ENCODE measurements around the gene ENOX1.

GRCh38 chr13:43761616-43762315, 25.0 kb downstream of the ENOX1 start:
- TF ChIP-seq HNRNPL (IDR thresholded peaks at IDR 0.05; ENCODE audit: low read depth, low read length) (no peak), POLR2A (conservative IDR thresholded peaks at IDR 0.05) (no peak), RHOXF2B (CRISPR knock-in tag; conservative IDR thresholded peaks at IDR 0.05) (no peak), YY1 (IDR thresholded peaks at IDR 0.05; ENCODE audit: borderline replicate concordance in 1 of 3, control insufficient read depth in 1 of 3, extremely low read depth in 1 of 3, insufficient read depth in 3 of 3, insufficient read length in 1 of 3, insufficient replicate concordance in 2 of 3, low read depth in 1 of 3, low read length in 2 of 3) (no peak), CBX3 (IDR thresholded peaks at IDR 0.05; ENCODE audit: borderline replicate concordance in 1 of 2, low read length in 2 of 2) (no peak), CREB1 (IDR thresholded peaks at IDR 0.05) (no peak), CREB1 (CRISPR knock-in tag; IDR thresholded peaks at IDR 0.05) (no peak), POLR2AphosphoS5 (IDR thresholded peaks at IDR 0.05; ENCODE audit: control insufficient read depth, insufficient read depth, low read depth, low read length) (no peak), NCOA1 (IDR thresholded peaks at IDR 0.05; ENCODE audit: low read depth) (no peak)
